Mesothelial cell of epicardium (in vitro differentiated cells): ENCODE results near the gene CLSTN2. TPM values are rescaled to one million over a fixed set of nuclear protein-coding genes. Genes with fewer than 3 reads are reported as not detected.

ENCODE experiments used
- DNase-seq, 2 experiments: peaks; one replicate each; pipeline ENCODE4 v3.0.0; 2021; ENCODE audit warnings: low spot score in 2 of 2; ENCODE audit not compliant: unreplicated experiment in 2 of 2
- H3K27ac Mint-ChIP-seq: 2 replicates; pipeline ENCODE4 v1.8.0; 2021; ENCODE audit warnings: mixed read lengths
- H3K27me3 Mint-ChIP-seq: 2 replicates; pipeline ENCODE4 v1.8.0; 2021; ENCODE audit warnings: low read depth, mixed read lengths
- H3K36me3 Mint-ChIP-seq: 2 replicates; pipeline ENCODE4 v1.8.0; 2021; ENCODE audit warnings: mixed read lengths
- H3K4me1 Mint-ChIP-seq: 2 replicates; pipeline ENCODE4 v1.8.0; 2021; ENCODE audit warnings: mixed read lengths
- H3K4me3 Mint-ChIP-seq: 2 replicates; pipeline ENCODE4 v1.8.0; 2021; ENCODE audit warnings: mild to moderate bottlenecking, moderate library complexity, mixed read lengths
- H3K9me3 Mint-ChIP-seq: 2 replicates; pipeline ENCODE4 v1.8.0; 2021; ENCODE audit warnings: mixed read lengths
- total RNA-seq: library from RNA; stranded (reverse); gene quantifications from 3 replicates; pipeline ENCODE4 v1.2.1, GENCODE V29; 2021
- TF ChIP-seq, protein P1 (sequence below): fragments of 200-600 bp; sonication (generic); IDR thresholded peaks from one replicate; pipeline ENCODE4 v1.5.0; 2021; ENCODE audit warnings: antibody characterized with exemption; ENCODE audit not compliant: unreplicated experiment

CLSTN2 gene
- total RNA-seq, 1 donor from 2014 or later = 18.2 TPM

DNA sequence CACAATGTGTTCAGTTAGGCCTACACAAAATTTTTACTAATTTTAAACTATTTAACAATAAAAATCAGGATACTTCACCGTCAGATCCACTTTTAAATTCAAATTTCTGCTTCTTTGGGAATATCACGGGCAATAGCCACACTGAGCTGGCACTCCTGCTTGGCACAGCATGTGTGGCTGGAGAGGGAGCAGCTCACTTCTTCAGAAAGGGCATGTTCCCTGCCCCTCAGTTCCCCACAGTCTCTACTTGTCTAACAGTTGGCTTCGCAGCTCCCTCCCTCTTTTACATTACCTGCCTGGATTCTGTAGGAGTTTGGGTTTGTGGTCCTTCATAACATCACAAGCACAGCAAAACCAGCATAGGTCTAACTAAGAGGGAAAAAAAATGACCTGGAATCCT is 666.9 kb downstream of the CLSTN2 start:
- DNase-seq = no peak
- TF ChIP-seq, protein P1, sequence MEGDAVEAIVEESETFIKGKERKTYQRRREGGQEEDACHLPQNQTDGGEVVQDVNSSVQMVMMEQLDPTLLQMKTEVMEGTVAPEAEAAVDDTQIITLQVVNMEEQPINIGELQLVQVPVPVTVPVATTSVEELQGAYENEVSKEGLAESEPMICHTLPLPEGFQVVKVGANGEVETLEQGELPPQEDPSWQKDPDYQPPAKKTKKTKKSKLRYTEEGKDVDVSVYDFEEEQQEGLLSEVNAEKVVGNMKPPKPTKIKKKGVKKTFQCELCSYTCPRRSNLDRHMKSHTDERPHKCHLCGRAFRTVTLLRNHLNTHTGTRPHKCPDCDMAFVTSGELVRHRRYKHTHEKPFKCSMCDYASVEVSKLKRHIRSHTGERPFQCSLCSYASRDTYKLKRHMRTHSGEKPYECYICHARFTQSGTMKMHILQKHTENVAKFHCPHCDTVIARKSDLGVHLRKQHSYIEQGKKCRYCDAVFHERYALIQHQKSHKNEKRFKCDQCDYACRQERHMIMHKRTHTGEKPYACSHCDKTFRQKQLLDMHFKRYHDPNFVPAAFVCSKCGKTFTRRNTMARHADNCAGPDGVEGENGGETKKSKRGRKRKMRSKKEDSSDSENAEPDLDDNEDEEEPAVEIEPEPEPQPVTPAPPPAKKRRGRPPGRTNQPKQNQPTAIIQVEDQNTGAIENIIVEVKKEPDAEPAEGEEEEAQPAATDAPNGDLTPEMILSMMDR = no peak
- no peaks in the 10 kb centered on the region for H3K36me3 Mint-ChIP-seq
- no peaks in the 10 kb centered on the region for H3K27me3 Mint-ChIP-seq
- no peak overlapping the region for H3K27ac Mint-ChIP-seq
- peaks cover 11% of the 10 kb centered on the region for H3K9me3 Mint-ChIP-seq
- no peak overlapping the region for H3K4me3 Mint-ChIP-seq
- no peaks in the 10 kb centered on the region for H3K4me1 Mint-ChIP-seq

DNA sequence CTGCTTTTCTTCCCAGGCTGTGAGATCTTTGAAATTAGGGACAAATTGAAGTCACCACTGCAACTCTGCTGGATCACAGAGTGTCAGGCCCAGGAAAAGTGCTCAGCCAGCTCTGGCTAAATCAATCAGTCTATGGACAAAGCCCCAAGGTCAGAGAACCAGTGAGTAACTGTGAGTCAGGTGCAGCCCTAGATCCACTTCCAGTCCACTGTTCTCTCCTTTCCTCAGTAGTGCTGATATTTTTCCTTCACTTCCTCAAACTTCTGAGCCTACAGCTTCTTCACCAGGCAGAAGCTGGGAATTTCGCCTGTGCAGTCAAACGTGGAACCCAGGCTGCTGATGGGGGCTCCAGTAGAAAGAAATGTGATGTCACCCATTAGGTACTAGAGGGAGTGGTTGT is 667.8 kb downstream of the CLSTN2 start:
- H3K4me1 Mint-ChIP-seq = no peaks in the 10 kb centered on the region
- no peak overlapping the region for H3K27ac Mint-ChIP-seq
- H3K9me3 Mint-ChIP-seq = peaks cover 18% of the 10 kb centered on the region
- H3K4me3 Mint-ChIP-seq = no peak overlapping the region
- no peaks in the 10 kb centered on the region for H3K27me3 Mint-ChIP-seq
- no peaks in the 10 kb centered on the region for H3K36me3 Mint-ChIP-seq
- TF ChIP-seq, protein P1 = no peak
- no peak for DNase-seq

DNA sequence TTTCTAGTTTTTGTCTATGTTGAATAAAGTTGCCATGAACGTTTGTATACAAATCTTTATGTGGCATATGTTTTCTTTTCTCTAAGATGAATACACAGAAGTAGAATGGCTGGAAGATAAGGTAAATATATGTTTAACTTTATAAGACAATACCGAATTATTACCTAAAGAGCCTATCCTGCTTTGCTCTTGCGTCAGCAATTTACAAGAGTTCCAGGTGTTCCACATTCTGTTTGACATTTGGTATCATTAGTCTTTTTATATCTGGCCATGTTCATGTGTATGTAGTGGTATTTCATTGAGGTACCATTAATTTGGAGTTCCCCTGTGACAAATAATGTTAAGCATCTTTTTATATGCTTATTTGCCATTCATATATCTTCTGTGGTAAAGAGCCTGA is 668.8 kb downstream of the CLSTN2 start:
- TF ChIP-seq, protein P1 = no peak
- DNase-seq = no peak
- Mint-ChIP-seq H3K27me3 (no peaks in the 10 kb centered on the region), H3K4me1 (no peaks in the 10 kb centered on the region), H3K36me3 (no peaks in the 10 kb centered on the region), H3K4me3 (no peak overlapping the region), H3K27ac (no peak overlapping the region), H3K9me3 (peaks cover 23% of the 10 kb centered on the region)

DNA sequence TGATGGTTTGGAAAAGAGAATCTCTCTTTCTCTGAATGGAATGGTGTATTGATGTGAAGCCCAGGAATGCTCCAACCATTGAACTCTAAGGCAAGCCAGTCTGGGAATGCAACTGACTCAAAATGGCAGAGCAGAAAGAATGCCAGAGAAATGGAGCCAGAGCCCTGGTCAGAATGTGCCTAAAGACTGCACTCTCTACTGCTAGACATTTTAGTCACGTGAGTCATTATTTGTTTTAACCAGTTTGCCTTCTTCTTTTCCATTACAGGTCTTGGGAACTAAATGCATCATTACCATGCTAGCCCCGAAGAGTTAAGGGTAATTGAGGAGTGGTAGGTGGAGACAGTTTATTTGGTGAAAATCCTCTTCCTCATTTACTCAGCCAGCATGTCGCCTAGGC is 675.6 kb downstream of the CLSTN2 start:
- TF ChIP-seq, protein P1 = no peak
- DNase-seq = no peak
- Mint-ChIP-seq H3K4me3 (no peak overlapping the region), H3K9me3 (peaks cover 24% of the 10 kb centered on the region), H3K27me3 (no peaks in the 10 kb centered on the region), H3K27ac (no peak overlapping the region), H3K36me3 (no peaks in the 10 kb centered on the region), H3K4me1 (peaks cover 2% of the 10 kb centered on the region)

DNA sequence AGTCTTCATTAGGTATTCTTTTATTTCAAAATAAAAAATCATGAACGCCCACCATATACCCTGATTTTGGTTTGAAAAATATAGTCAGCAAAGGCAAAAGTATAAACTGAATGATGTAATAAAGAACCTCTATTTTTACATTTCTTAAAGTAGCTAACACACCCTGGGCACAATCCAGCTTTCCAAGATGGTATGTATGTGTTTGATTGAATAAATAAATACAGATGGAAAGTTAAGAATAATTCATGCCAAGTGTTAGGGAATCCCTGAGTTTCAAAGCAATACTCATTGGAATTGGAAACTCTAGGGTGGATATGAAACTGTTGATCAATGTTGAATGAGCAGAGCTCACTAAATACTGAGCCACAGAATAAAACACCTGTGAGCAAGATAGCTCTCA is 679.0 kb downstream of the CLSTN2 start:
- TF ChIP-seq, protein P1 = no peak
- no peak overlapping the region for H3K27ac Mint-ChIP-seq
- no peak for DNase-seq
- peaks cover 4% of the 10 kb centered on the region for H3K36me3 Mint-ChIP-seq
- H3K4me3 Mint-ChIP-seq = no peak overlapping the region
- no peaks in the 10 kb centered on the region for H3K27me3 Mint-ChIP-seq
- peaks cover 2% of the 10 kb centered on the region for H3K4me1 Mint-ChIP-seq
- peaks cover 24% of the 10 kb centered on the region for H3K9me3 Mint-ChIP-seq

DNA sequence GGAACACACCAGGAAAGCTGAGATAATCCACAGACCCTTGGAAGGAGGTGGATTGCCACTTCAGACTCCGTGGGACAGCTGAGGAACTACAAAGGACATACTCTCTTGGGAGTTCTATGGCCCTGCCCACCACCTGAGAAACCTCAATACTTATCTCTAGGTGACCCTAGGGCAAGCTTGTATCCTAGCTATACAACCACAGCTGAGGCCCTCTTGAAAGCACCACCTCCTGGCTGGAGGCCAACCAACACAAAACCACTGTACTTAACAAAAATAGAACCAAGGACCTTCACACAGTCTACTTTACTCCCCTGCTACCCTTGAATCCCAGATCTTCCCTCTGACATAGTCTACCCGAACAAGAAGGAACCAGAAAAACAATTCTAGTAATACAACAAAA is 682.1 kb downstream of the CLSTN2 start:
- Mint-ChIP-seq H3K9me3 (peaks cover 25% of the 10 kb centered on the region), H3K4me3 (no peak overlapping the region), H3K4me1 (peaks cover 2% of the 10 kb centered on the region), H3K27me3 (no peaks in the 10 kb centered on the region), H3K36me3 (peaks cover 4% of the 10 kb centered on the region), H3K27ac (no peak overlapping the region)
- DNase-seq = no peak
- TF ChIP-seq, protein P1 = no peak
